ENCODE data around the gene TBX18.

DNA sequence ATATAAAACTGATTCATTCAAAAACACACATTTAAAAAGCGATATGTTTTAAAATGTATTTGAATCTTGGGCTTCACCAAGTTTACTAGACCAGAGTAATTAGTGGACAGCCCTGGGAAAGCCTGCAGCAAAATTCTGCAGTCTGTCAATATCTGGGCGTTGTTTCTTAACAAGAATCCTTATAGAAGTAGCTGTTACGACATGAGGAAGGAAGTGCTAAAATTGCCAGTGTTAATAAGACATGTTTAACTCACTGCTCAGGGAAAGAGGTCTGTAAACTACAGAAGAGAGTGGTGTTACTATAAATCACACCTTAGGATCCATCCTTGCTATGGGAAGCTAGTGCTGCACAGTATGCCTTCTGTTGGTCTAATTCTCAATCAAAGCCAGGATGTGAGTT lies 120.6 kb downstream of the TBX18 start:
- TF ChIP-seq EP300 (IDR thresholded peaks at IDR 0.05) (no peak), POLR2A (IDR thresholded peaks at IDR 0.05) (no peak)
- TF ChIP-seq, protein P1, sequence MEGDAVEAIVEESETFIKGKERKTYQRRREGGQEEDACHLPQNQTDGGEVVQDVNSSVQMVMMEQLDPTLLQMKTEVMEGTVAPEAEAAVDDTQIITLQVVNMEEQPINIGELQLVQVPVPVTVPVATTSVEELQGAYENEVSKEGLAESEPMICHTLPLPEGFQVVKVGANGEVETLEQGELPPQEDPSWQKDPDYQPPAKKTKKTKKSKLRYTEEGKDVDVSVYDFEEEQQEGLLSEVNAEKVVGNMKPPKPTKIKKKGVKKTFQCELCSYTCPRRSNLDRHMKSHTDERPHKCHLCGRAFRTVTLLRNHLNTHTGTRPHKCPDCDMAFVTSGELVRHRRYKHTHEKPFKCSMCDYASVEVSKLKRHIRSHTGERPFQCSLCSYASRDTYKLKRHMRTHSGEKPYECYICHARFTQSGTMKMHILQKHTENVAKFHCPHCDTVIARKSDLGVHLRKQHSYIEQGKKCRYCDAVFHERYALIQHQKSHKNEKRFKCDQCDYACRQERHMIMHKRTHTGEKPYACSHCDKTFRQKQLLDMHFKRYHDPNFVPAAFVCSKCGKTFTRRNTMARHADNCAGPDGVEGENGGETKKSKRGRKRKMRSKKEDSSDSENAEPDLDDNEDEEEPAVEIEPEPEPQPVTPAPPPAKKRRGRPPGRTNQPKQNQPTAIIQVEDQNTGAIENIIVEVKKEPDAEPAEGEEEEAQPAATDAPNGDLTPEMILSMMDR (IDR thresholded peaks at IDR 0.05) = no peak

Data from gastroesophageal sphincter (tissue), 3 donors.